Stimulated activated CD4-positive, alpha-beta T cell treated with anti-CD3 and anti-CD28 coated beads, Interleukin-2, amount 100 ng/mL, for 48 hours (primary cell): ENCODE data around the gene TIPARP.
"Not testable (repeated sequence)": the region's sequence is repeated elsewhere in the genome, so short reads cannot be mapped to it uniquely, and the experiment has no call there.

Source experiments
- DNase-seq, 2 donors: peaks; one replicate each; pipeline ENCODE4 v3.0.0-alpha.2; 2020

TIPARP gene

DNA sequence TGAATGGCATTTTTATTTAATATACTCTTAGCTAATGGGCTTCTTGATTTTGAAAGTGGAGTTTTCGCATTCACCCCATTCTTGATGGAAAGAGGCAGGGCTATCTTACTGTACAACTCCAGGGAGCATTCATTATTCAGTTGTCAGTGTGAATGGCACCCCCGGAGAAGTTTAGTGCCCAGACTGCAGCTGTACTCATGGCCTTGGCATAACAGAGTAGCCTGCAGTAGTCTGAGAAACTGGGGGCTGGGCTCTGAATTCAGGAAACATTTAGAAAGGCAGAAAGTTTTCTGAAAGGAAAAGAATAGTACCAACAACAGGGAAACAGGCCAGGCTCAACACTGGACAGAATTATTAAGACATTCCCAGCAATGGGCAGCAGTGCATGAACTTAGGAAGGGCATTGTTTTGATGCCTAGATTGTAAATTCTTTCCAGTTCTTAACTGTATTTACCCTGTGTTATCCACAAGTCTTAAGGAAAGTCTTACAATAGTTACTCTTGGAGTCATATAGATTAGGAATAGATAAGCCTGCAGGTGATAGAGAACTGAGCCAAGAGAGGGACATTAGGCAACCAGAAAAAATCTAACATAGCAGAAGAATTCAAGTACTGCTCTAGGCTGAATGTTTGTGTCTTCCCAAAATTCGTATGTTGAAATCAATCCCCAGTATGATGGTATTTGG is 44.4 kb downstream of the TIPARP start:
- no peak for DNase-seq

DNA sequence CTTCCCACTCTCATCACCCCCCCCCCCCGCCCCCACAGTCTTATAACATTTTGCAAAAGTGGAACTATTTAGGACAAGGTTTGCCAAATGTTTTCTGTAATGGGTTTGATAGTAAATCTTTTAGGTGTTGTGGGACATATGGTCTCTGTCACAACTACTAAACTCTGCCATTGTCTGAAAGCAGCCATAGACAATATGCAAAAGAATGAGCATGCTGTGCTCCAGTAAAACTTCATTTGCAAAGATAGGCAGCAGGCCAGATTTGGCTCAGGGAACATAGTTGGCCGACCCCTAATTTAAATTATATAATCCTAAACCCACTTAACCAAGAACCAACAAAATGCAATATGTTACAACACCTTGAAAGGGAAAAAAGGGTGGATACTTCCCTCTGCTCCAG is 46.4 kb downstream of the TIPARP start:
- no peak for DNase-seq

DNA sequence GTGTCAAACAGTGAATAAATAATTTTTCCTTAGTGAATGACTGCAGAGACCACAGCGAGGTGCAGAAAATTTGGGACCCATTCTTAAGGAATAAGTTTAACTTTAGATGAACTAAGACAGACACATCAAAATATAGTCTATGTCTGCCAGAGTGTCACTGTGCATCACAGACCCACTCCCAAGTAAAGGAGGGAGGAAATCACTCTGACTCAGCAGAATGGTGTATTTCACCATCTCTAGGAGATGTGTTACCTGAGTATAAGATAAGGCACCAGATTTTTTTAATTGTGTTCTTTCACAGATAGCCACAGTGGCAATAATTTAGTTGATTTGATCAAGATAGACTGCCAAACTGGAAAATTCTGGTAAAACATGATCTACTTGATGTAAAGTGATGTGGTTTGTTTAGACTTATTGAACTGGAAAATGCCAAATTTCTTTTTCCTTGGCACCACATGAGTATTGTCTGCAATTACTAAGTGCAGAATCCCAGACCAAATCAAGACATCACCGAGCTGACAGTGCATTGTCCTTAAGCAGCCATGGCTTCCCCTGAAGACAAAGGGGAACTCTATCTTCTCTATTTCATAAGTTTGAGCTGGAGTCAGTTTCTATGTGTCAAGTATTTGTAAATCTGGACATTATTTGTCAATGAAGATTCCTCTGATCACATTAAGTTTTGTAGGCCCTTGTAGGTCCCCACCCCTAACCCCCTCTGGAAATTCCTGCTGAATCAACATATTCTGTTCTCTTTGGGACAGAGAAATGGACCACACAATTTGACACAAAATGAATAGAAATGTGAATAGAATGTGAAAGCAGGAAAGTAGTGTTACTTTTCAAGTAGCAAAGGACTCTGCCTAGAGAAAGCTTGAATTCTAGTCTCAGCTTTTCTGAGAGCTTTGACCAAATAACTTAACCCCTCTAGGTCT is 47.6 kb downstream of the TIPARP start:
- no peak for DNase-seq

DNA sequence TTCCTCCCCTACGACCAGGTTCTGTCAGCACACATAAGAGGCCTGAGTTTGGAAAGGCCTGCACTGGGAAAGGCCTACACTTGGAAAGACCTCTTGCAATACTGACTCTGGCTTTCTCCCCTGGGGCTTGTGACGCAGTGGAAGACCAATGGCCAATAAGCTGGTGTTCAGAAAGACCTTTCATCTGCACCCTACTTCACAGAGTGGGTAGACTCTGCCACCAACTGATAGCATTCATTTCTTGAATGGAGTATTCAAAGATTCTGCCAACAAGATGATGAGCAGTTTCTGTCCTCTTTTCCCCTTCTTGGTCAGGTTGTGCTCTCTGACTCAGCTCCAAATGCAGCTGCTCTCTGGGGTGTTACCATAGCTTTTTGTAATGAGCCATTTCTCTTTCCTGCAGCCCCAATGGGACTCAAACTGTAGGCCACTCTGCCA is 48.8 kb downstream of the TIPARP start:
- DNase-seq = no peak

DNA sequence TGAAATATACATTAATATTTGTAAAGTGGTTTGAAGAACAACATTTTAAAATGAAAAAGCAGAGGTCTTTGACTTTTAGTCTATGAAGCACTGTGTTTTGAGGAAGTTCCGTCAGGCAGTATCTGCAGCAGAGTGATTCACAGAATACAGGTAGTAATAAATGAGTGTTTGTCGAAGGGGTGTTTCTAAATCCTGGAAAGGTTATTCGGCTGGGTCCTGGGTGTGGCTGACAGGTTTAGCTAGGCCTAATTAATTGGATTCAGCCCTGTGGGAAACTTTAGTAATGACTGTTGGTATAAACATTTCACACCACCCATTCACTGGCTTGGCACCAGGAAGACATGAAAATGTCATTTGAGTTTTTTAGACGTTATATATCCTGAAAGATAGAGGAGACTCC is 51.3 kb downstream of the TIPARP start:
- DNase-seq = no peak

DNA sequence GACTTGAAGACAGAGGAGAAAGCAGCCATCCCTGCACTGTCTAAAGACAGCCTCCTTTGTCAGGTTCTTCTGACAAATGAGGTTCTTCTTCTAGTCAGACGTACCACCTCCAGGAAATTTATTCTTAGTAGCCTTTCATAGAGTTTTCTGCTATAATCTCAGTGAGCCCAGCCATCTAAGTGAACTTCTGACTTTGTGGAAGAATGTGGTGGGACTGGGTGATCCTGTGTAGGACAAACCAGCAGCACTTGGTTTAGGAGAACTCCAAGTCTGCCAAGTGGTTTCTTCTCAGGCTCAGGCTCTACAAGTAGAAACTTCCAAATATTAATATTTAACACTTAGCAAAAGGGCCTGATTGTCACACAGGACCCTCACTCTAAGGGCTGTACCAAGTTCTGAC is 52.1 kb downstream of the TIPARP start:
- no peak for DNase-seq

DNA sequence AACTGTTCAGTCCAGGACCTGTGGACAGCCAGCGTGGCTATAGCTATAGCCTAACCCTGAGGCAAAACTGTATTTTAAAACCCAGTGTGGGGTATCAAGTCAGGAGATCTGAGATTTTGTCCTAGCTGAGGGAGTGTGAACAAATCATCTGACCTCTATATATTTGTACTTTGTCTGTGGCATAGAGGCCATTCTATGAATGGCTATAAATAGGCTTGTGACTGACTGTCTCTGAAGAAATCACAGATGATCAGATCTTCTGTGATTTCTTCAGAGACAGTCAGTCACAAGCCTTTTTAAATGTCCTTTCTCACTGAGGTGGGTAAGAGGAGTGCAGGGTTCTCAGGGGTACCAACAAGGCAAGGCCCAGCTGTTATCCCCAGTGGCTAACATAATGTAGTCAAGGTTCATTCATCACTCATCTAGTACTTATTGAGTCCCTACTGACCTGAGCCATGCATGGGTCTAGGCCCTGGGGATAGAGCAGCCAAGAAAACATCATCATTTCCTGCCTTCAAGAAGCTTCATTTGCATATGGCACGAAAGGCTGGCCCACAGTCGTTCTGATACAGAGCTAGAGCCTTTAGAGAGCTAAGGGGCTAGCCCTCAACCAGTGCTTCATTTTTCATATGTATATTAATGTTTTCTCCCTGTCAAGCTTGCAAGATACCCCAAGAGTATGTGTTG is 53.3 kb downstream of the TIPARP start:
- DNase-seq = no peak

DNA sequence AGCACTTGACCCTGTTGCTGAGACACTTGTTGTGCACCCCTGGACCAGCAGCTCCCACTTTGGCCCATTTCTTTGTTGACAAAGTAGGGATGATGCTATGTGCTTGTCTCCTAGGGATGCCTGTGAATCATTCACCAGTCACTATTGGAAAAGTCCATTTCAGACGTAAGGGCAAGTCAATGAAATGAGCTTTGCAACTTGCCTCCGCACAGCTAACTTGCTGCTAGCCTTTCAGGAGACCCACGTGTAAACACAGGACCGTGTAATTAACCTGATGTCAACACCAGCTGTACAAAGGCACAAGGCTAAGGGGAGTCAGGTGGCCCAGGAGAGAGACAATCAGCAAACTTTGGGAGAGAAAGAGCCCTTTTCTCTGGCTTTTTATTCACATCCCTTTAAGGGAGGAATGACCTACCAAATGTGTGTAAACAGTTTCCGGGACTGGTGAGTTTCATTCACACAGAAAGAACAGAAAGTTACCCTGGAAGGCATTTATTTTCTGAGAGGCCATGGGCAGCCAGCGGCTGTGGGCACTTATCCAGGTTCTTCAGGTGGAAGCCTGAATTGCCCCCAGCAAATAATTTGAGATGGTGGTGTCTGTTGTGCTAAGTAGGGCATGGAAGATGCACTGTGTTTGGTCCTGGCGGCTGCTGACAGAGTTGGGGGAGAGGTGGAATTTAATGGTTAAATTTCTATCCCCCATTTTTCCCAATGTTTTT is 54.0 kb downstream of the TIPARP start:
- no peak for DNase-seq

DNA sequence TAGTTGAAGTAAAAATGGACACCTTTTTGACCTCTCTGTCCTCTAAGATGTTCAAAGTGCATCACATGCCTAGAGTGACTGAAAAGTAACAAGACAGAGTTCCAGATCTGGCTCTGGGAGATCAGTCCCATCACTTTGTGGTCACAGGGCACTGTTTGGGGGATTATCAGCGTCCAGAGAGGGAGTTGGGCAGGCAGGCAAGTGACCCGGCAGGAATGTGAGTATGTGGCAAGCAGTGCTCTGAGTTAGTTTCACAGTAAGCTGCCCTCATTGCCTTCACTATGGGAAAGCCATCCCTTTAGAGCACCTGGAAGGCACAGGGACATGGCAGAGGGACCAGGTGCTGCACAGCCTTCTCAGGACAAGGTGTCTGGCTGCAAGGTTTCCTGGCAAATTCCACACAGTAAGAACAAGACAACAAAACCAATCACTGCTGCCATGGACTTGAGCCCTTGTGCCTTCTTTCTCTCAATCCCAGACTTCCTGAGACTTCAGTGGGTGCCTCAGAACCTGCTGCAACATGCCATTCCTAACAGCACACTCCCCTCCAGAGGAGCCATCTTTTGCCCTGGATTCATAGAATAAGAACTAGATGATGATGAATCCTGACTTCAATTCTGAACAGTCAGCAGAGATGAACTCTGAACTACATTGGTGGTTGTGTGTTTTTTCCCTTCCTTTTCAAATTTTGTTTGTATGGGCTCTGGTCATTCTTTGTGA is 55.2 kb downstream of the TIPARP start:
- DNase-seq = no peak

DNA sequence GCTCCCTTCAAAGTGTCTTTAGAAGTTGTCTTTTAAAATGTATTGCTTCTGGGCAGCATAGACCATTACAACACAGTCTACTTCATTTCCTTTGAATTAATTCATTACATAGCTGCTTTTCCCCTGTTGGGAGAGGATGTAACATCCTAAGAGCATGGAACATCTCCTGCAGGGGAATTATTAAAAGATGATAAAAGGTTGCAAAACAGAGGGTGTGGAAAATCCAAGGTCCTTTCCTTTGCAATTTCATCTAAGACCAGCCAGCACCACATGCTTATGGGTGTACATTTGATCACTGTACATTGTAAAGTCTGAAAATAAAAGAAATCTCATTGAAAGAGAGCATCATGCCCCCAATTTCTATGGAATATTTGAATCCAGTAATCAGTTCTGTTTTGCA is 57.4 kb downstream of the TIPARP start:
- no peak for DNase-seq

DNA sequence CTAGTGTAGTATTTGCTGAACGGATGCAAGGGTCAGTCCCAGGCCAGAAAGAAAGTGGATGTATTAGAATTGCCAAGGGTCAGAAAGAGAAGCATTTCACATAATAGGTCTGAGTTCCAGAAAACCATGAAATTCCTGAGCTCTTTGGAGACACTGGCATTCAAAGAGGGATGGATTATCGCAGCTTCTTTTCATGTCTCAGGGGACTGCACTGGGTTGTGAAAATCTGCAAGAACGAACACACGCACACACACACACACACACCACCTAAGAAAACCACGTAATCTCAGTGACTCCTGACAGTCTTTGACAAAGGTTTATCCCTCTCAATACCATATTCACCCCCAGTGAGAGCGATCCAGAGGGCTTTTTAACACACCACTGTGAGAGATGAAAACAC is 57.9 kb downstream of the TIPARP start:
- DNase-seq = no peak

DNA sequence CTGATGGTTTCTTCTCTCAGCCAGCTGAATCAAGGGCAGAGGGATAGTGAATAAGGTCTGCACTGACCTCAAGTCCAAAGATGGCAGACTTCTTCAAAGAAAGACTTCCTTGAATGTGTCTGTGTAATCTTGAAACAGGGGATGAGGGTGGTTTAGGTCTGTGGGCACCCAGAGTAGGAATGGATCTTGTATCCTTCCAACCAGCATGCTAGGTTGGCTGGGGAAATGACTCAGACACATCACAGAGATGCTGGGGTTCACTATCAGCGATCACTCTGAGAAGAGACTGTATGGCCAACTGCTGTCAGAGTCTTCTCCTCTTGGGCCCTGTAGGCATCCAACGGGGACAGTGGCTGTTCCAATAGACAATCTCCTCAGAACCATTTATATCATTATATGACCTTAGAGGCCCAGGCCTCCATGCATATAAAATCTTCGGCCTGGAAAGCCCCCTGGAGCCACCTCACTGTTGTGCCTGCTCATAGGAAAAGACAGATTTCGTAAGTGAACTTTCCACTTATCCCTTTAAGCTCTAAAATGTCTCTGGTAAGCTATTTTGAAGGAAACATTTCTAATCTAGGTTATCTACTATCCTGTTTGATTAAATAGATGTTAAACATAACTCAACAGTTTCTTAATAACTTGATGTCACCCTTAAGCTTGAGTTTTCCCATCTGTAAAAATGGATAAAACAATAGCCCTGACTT is 58.5 kb downstream of the TIPARP start:
- no peak for DNase-seq

DNA sequence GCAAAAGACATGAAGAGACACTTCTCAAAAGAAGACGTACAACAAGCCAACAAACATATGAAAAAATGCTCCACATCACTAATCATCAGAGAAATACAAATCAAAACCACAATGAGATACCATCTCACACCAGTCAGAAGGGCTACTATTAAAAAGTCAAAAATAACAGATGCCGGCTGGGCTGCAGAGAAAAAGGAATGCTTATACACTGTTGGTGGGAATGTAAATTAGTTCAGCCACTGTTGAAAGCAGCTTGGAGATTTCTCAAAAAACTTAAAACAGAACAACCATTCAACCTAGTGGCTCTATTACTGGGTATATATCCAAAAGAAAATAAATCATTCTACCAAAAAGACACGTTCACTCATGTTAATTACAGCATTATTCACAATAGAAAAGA is 60.3 kb downstream of the TIPARP start:
- not testable (repeated sequence) for DNase-seq

DNA sequence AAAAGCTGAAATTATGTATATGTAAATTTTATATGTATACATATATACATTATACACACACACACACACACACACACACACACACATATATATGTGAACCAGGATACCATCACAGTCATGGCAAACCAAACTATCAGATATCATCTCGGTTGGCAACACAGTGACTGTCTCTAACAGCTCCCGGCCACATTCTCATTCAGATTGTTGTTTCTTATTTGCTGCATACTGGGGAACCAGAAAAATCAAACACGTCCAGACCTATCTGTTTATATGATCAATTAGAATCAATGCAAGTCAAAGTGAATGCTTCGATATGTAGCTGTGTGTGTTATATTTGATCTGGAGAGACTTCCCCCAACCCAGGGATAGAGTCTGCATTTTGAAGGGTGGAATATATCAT is 61.1 kb downstream of the TIPARP start:
- DNase-seq = no peak

DNA sequence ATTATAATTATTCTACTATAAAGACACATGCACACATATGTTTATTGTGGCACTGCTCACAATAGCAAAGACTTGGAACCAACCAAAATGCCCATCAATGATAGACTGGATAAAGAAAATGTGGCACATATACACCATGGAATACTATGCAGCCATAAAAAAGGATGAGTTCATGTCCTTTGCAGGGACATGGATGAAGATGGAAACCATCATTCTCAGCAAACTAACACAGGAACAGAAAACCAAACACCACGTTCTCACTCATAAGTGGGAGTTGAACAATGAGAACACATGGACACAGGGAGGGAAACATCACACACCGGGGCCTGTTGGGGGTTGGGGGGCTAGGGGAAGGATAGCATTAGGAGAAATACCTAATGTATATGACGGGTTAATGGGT is 62.7 kb downstream of the TIPARP start:
- not testable (repeated sequence) for DNase-seq

DNA sequence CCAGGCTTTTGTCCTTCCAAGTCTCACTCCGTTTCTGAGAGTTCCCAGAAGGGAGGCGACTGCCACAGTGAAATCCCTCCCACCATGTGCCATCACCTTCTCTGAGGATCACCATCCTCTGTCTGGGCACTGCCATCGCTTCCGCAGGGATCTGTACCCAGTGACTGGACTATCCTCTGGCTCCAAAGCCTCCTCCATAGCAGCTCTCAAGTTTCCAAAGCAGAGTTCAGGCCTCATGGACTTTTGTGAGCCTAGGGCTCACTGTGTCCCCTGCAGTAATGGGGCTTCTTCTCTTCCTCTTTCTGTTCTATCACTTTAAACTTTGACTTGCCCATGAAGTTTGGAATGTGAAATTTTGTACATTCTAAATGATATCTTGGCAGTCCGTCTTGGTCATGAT is 63.9 kb downstream of the TIPARP start:
- DNase-seq = no peak

DNA sequence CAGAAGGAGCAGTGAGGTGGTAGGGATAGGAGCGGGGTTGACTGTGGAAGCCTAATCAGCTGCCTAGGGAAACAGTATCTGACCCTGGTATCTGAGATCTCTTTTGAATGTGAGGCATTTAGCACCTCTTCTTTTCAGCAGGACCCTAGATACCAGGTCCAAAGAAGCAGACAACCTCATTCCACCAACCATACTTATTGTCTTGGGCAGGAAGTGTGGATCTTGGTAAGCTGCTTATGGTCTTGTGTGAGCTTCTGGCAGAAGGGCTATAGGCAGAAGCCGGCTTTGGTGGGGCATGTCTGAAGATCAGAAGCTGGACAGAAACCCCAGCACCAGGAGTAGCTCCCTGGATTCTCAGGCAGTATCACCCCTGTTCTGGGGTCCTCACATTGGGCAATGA is 65.6 kb downstream of the TIPARP start:
- DNase-seq = no peak

DNA sequence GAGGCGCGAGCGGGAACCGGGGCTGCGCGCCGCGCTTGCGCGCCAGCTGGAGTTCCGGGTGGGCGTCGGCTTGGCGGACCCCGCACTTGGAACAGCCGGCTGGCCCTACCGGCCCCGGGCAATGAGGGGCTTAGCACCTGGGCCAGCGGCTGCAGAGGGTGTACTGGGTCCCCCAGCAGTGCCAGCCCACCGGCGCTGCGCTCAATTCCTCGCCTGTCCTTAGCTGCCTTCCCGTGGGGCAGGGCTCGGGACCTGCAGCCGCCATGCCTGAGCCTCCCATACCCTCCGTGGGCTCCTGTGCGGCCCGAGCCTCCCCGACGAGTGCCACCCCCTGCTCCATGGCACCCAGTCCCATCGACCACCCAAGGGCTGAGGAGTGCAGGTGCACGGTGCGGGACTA is 66.2 kb downstream of the TIPARP start:
- not testable (repeated sequence) for DNase-seq

DNA sequence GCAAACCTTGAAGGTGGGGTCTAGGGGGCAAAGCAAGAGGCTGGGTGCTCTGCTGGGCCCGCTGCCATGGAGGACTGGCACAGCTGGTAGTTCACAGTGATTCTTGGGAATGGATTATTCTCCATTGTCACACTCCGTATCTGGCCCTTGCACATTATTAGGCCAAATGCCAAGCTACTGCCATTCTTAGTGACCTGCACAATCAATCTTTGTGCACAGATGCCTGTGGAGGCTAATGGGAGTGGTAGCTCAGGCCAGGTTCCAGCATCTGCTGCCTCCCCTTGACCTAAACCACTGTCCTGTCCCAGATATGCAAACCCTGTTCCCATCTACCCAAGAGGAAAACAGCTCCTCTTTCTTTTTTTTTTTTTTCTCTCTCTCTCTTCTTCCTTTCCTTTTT is 67.5 kb downstream of the TIPARP start:
- DNase-seq = no peak

DNA sequence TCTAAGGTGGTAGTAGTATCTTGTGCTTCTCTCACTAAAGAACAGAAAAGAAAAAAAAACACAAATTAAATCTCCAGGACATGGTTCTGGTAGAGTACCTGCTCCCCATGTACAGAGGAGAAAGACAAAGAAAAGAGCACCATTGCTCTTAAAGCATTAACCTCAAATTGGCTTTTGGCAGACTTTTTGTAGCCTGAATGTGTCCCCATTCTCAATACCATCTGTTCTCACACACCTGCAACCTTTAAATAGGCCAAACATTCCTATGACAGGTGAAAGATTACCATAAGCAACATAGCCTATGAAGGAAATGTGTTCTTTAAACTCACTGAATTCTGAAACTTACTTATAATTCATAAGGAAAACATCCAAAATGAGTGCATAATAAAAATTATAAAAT is 68.0 kb downstream of the TIPARP start:
- DNase-seq = no peak

DNA sequence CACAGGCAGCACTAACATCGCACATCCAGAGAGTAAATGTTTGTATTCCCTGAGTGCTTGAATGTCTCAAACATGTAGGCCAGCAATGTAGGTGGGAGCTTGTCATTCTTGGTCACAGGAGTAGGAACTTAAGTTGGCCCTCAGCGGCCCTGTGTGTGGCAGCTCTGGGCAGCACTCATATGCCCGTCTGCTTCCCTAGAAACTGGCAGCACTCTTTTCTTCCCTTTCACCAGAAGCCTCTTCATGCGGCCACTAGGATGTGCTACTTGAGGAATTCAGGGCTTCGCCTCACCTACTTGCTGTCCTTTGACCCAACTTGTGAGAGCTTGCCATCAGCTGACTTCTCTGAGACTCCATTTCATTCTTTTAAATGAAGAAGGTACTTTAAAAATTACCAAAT is 69.5 kb downstream of the TIPARP start:
- DNase-seq = no peak

DNA sequence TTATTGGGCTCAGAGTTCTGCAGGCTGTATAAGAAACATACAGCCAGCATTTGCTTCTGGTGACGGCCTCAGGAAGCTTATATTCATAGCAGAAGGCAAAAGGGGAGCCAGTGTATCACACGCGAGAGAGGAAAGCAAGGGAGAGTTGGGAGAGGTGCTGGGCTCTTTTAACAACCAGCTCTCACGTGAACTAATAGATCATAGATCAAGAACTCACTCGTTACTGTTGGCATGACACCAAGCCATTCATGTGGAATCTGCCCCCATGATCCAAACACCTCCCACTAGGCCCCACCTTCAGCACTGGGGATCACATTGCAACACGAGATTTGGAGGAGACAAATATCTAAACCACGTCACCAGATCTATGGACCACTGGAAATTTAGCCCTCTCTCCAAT is 70.2 kb downstream of the TIPARP start:
- no peak for DNase-seq
